Subcutaneous abdominal adipose tissue (tissue), 5 donors: ENCODE results near the gene SERPIND1.

Source experiments
- H3K27ac ChIP-seq: one replicate; pipeline ENCODE4 v1.7.0; 2013; ENCODE audit warnings: low read depth, mild to moderate bottlenecking, inconsistent platforms, low read length, moderate library complexity
- H3K27me3 ChIP-seq, 5 donors: one replicate each; pipeline ENCODE4 v1.7.0; 2013; ENCODE audit warnings: low read length in 5 of 5, inconsistent platforms in 1 of 5; ENCODE audit not compliant: control insufficient read depth in 5 of 5, insufficient read depth in 4 of 5
- H3K36me3 ChIP-seq, 5 donors: one replicate each; pipeline ENCODE4 v1.7.0; 2013; ENCODE audit warnings: low read length in 5 of 5; ENCODE audit not compliant: control insufficient read depth in 5 of 5, insufficient read depth in 5 of 5
- H3K4me1 ChIP-seq, 5 donors: one replicate each; pipeline ENCODE4 v1.7.0; 2013; ENCODE audit warnings: low read length in 5 of 5, mild to moderate bottlenecking in 3 of 5, moderate library complexity in 1 of 5; ENCODE audit not compliant: control insufficient read depth in 5 of 5, insufficient read depth in 5 of 5
- H3K4me3 ChIP-seq, 5 donors: one replicate each; pipeline ENCODE4 v1.7.0; 2013; ENCODE audit warnings: low read length in 5 of 5, low read depth in 1 of 5
- H3K9ac ChIP-seq, 5 donors: one replicate each; pipeline ENCODE4 v1.7.0; 2013; ENCODE audit warnings: low read length in 5 of 5, mild to moderate bottlenecking in 4 of 5, moderate library complexity in 3 of 5
- H3K9me3 ChIP-seq, 5 donors: one replicate each; pipeline ENCODE4 v1.7.0; 2013; ENCODE audit warnings: low read length in 5 of 5; ENCODE audit not compliant: control insufficient read depth in 5 of 5
- donor health status: healthy.
- donor health status: healthy.
- donor health status: healthy.
- donor health status: healthy.
- donor health status: healthy.

Gene SERPIND1

DNA sequence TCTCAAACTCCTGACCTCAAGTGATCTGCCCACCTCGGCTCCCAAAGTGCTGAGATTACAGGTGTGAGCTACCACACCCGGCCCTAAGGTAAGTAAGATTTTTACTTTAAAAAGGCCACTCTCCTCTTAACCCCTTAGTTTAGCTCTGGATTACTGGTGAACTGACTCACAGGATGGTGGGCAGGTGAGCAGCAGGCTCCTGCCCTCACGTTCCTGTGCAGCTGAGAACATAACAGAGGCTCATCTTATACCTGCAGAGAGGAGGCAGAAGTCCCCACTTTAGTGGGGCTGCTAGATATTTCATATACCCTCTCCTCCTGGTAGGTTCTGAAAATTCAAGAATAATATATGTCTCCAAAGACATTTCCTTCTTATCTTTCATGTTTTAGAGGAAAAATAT lies 17.1 kb upstream of the SERPIND1 start:
- Histone ChIP-seq H3K9me3 (no peaks in the 10 kb centered on the region), H3K9ac (no peak overlapping the region), H3K36me3 (peaks cover 11 to 62% (median 34%) of the 10 kb centered on the region in 5 donors), H3K27me3 (no peaks in the 10 kb centered on the region), H3K27ac (no peak overlapping the region), H3K4me3 (no peak overlapping the region), H3K4me1 (no peaks in the 10 kb centered on the region)

DNA sequence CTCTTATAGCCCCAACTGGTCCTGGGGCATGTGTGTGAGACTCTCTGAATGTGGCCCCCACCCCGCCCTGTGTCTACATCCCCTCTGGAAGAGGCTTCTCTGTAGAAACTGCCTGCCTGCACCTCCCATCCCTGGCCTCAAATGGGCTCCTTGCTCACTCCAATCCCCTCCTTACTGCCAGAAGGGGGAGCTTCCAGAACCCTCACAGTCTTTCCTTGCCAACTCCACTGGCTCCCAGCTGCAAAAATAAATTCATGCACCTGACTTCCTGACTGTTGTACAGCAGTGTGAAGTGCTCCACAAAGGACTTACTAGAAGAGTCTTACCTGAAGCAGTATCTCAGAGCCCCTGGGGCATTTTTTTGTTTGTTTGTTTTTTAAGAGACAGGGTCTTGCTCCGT lies 15.2 kb upstream of the SERPIND1 start:
- no peaks in the 10 kb centered on the region for H3K9me3 ChIP-seq
- no peak overlapping the region for H3K4me3 ChIP-seq
- no peaks in the 10 kb centered on the region for H3K27me3 ChIP-seq
- no peak overlapping the region for H3K27ac ChIP-seq
- H3K4me1 ChIP-seq = no peaks in the 10 kb centered on the region
- peaks cover 12 to 60% (median 31%) of the 10 kb centered on the region in 5 donors for H3K36me3 ChIP-seq
- no peak overlapping the region for H3K9ac ChIP-seq

DNA sequence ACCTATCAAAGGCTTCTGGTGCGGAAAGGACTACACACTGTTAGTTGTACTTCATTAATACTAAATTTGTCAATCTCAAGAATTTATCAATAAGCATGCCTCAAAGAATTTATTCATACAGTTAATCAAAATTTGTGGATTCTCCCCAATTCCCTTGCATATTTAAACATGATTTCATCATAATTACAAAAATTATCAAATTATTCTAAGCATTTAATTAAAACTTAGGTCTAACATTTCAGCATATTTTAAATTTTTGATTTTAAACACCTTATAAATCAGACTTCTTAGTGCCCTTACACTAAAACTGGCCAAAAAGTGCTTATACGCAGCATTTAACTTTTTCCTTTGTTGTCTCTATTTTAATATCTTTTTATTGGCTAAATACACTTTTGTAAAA lies 13.8 kb upstream of the SERPIND1 start:
- Histone ChIP-seq H3K9me3 (no peaks in the 10 kb centered on the region), H3K9ac (no peak overlapping the region), H3K27ac (no peak overlapping the region), H3K4me1 (peaks cover 0 to 6% (median 0%) of the 10 kb centered on the region in 5 donors), H3K36me3 (peaks cover 12 to 68% (median 44%) of the 10 kb centered on the region in 5 donors), H3K4me3 (no peak overlapping the region), H3K27me3 (no peaks in the 10 kb centered on the region)

DNA sequence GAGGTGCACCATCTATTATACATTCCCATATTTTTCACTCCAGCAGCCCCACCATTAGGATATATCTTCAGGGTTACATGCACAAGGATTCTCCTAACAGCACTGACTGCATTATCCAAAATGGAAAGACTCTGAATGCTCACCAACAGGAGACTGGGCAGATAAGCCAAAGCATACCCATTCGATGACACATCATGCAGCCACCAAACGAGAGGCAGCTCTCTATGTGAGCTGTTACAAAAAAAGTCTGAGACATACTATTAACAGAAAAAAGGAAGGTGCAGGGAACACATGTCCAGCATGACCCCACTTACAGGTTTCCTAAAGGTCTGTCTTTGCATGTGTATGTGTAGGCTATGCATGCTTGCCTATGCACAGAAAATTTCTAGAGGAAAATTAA lies 12.4 kb upstream of the SERPIND1 start:
- Histone ChIP-seq H3K4me1 (peaks cover 0 to 6% (median 0%) of the 10 kb centered on the region in 5 donors), H3K27me3 (no peaks in the 10 kb centered on the region), H3K4me3 (no peak overlapping the region), H3K36me3 (peaks cover 15 to 70% (median 51%) of the 10 kb centered on the region in 5 donors), H3K9me3 (no peaks in the 10 kb centered on the region), H3K9ac (no peak overlapping the region), H3K27ac (no peak overlapping the region)

- peaks cover 0 to 6% (median 0%) of the 10 kb centered on the region in 5 donors for H3K4me1 ChIP-seq
- H3K9ac ChIP-seq = no peak overlapping the region
Observed at GRCh38 chr22:20762233-20762796, 11.6 kb upstream of the SERPIND1 start.

GRCh38 chr22:20763630-20764470 lies 10.1 kb upstream of the SERPIND1 start:
- Histone ChIP-seq H3K27ac (no peak overlapping the region), H3K36me3 (peaks cover 12 to 60% (median 51%) of the 10 kb centered on the region in 5 donors), H3K9ac (no peak overlapping the region), H3K4me1 (peaks cover 0 to 6% (median 0%) of the 10 kb centered on the region in 5 donors), H3K27me3 (no peaks in the 10 kb centered on the region), H3K4me3 (no peak overlapping the region), H3K9me3 (no peaks in the 10 kb centered on the region)

More at GRCh38 chr22:20762233-20762796, 11.6 kb upstream of the SERPIND1 start:
- no peaks in the 10 kb centered on the region for H3K27me3 ChIP-seq
- peaks cover 12 to 64% (median 51%) of the 10 kb centered on the region in 5 donors for H3K36me3 ChIP-seq
- no peak overlapping the region for H3K27ac ChIP-seq
- H3K9me3 ChIP-seq = no peaks in the 10 kb centered on the region
- no peak overlapping the region for H3K4me3 ChIP-seq

GRCh38 chr22:20764471-20764720 lies 9.5 kb upstream of the SERPIND1 start:
- no peak overlapping the region for H3K9ac ChIP-seq
- H3K9me3 ChIP-seq = no peaks in the 10 kb centered on the region
- H3K4me3 ChIP-seq = no peak overlapping the region
- H3K27me3 ChIP-seq = no peaks in the 10 kb centered on the region
- peaks cover 12 to 62% (median 51%) of the 10 kb centered on the region in 5 donors for H3K36me3 ChIP-seq
- peaks cover 0 to 6% (median 0%) of the 10 kb centered on the region in 5 donors for H3K4me1 ChIP-seq
- H3K27ac ChIP-seq = no peak overlapping the region

DNA sequence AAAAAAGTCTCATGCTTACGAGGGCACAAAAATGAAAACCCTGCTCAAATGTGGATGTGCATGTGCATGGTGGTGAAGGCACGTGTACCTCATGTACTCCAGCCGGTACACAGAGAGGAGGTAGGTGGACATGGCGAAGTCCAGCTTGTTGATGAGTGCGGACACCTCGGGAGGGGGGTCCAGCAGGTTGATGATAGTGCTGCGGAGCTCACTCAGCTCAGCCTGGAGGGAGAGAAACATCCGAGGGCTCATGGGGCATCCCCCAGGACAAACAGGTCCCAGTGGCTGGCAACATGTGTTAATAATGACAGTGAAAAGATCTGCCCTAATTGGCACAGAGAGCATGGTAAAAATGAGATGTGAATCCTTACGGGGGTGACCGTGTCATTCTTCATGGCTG lies 9.2 kb upstream of the SERPIND1 start:
- H3K27ac ChIP-seq = no peak overlapping the region
- H3K4me1 ChIP-seq = peaks cover 0 to 6% (median 0%) of the 10 kb centered on the region in 5 donors
- H3K9ac ChIP-seq = no peak overlapping the region
- H3K27me3 ChIP-seq = no peaks in the 10 kb centered on the region
- H3K9me3 ChIP-seq = no peaks in the 10 kb centered on the region
- H3K36me3 ChIP-seq = peaks cover 12 to 62% (median 51%) of the 10 kb centered on the region in 5 donors
- no peak overlapping the region for H3K4me3 ChIP-seq

DNA sequence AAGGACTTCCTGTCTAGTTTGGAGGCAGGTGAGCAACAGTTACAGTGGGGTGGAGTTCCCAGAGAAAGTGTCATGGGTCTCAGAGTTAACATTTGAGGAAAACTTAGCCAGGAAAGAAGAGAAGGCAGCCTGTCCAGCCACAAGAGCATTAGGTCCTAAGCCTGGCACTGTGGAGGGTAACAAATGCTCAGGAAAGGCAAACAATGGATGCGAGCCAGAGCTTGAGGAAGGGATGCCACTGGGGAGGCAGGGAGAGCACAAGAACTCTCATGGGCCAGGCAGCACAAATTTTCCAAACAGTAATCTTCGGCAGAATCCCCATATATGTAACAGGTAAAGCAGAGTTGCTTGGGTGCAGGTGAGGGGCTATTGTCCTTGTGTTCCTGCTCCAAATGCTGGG lies 8.0 kb upstream of the SERPIND1 start:
- peaks cover 12 to 55% (median 45%) of the 10 kb centered on the region in 5 donors for H3K36me3 ChIP-seq

DNA sequence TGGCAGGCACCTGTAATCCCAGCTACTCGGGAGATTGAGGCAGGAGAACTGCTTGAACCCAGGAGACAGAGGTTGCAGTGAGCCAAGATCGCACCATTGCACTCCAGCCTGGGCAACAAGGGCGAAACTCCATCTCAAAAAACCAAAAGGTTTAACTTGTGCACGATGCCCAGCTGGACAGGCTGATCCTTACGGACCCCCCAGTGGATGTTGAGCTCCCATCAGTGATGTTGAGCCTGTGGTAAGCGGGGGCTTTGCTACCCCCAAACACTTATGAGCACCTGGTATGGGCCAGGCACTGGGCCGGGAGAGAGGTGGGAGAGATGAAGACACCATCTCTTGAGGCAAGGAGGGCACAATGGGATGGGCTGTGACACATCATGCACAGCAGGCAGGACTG lies 7.4 kb upstream of the SERPIND1 start:
- H3K9ac ChIP-seq = no peak overlapping the region
- peaks cover 7 to 49% (median 39%) of the 10 kb centered on the region in 5 donors for H3K36me3 ChIP-seq
- no peaks in the 10 kb centered on the region for H3K9me3 ChIP-seq
- no peak overlapping the region for H3K27ac ChIP-seq
- H3K27me3 ChIP-seq = no peaks in the 10 kb centered on the region
- H3K4me3 ChIP-seq = no peak overlapping the region
- H3K4me1 ChIP-seq = peaks cover 0 to 6% (median 0%) of the 10 kb centered on the region in 5 donors

More for the DNA sequence above, 8.0 kb upstream of the SERPIND1 start:
- Histone ChIP-seq H3K27me3 (no peaks in the 10 kb centered on the region), H3K9me3 (no peaks in the 10 kb centered on the region), H3K4me1 (peaks cover 0 to 6% (median 0%) of the 10 kb centered on the region in 5 donors), H3K4me3 (no peak overlapping the region), H3K27ac (no peak overlapping the region), H3K9ac (no peak overlapping the region)
